GM19035 (cell line): Measurements from ENCODE around the gene CIPC.

Experiments
- ATAC-seq: cut with Tn5 transposase; IDR thresholded peaks from one replicate; pipeline ENCODE4 v1.9.1; 2021; ENCODE audit not compliant: unreplicated experiment

The CIPC gene

DNA sequence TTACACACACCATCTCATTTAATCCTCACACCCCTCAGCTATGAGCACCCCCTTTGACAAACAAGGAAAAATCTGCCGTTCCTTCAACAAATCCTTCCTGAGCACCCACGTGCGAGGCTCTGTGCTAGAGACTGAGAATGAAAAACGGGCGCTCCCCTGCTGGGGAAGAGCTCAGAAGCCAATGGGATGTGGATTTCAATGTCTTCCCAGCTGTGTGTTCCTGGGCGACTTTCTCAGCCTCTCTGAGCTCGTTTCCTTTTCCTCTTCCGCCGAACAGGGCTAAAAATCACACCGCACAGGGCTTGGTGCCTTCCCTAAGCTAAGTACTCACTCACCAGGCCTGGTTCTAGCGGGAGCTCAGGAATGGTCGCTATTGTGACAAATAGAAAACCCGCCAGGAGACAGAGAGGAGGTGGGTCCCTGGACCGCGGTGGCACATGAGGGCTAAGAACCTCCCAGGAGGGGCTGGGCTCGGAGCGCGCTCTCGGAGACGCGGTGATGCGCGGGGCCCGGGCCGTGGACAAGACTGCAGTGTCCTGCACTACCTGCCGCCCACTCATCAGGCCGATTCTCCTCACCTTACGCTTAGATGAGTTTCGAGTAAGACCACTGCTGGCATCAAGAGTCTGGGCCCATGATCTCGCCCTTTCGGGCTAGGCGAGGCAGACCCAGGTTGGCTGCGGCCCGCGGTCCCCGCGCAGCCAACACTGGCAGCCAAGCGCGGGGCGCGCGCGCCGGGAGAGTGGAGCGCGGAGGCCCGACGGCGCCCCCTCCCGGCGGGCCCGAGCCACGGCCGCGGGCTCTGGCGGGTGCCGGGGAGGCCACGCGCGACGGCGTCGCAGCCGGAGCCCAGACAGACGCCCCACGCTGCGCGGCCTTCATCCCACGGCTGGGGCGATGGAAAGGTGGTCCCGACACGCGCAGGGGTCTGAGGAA lies 26.6 kb downstream of the CIPC start:
- no peak for ATAC-seq

DNA sequence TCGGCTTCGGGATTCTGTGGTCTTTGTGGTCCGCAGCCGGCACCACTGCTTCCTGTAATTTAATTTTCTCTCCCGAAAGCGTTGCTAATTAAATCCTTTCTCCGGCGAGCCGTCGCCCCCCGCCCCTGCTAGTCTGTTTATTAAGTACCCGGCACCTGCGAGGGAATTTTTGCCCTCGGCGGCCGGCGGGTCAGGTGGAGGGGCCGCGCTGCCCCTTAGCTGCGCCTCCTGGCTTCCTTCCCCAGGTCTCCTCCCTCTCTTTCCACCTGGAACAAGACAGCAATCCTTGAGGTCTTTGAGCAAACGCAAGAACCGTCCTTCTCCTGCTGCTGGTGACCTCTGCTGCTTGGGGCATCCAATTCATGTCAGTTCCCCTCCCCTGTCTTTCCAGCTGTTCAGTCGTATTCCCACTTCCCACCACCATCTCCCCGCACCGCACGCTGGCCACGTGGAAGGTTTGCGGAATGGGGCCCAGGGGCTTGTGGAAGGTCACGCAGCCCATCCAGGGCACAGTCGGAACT lies 27.3 kb downstream of the CIPC start:
- no peak for ATAC-seq

DNA sequence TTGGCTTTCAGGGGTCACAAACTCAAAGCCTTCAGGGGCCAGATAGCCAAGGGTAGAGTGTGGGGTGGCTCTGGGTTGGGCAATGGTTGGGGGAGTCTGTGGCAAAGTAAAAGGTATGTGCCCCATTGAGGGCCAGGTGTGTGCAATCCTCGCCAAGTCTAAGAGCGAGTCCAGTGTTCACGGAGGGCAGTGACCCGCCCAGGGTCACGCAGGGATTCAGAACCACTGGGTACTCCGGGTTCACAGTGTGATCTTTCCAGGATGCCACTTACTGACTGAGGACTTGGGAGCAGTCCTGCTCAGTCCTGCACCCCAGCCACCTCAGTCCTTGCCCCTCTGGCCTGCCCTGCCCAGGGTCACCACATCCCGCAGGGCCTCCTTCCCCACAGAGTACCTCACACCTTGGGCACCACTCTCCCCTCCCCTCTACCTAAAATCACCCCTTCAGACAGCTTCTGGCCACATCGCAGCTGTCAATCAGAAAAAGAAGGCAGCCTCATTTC lies 27.8 kb downstream of the CIPC start:
- ATAC-seq = no peak

DNA sequence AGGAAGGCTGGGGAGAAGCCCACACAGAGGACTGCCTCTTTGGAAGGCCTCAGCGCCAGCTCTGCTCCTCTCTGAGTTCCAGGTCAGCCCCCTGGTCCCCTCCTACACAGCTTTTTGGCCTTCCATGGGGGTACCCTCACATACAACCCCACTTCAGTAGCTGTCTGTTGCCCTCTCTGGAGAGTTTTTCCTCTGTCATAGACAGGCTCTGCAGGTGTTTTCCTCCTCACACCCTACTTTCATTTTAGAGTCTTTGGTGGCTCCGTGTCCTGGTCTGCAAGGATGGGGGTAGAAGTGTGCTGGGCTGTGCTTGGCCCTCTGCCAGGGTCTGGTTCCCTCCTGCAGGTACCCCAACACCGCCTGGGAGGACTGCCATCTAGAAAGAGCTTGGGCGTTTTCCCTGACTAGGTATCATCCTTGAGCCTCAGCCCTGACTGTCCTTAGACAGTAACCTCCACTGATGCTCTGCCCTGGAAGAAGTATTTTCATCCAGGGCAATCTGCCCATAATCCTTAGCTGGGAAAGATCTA lies 28.5 kb downstream of the CIPC start:
- no peak for ATAC-seq

DNA sequence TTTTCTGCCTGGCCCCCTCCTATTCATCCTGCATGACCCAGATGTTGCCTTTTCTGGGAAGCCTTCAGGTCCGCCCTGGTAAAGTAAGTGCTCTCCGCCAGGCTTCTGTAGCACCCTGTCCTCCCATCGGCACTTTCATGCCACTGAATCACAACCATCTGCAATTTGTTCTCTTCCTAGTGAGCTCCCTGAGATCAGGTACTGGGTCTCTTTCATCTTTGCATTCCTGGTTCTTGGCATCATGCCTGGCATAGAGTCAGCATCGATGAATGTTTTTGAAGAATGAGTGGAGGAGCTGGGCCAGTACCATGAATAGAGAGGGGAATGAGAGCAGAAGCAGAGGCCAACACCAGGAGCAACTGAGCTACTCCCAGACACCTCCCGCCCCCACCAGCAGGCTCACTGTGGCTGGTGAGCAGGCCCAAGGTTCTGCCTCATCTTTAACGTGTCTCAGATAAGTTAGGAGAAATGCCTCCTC lies 30.4 kb downstream of the CIPC start:
- no peak for ATAC-seq

GRCh38 chr14:77130386-77130785 lies 32.3 kb downstream of the CIPC start:
- no peak for ATAC-seq

DNA sequence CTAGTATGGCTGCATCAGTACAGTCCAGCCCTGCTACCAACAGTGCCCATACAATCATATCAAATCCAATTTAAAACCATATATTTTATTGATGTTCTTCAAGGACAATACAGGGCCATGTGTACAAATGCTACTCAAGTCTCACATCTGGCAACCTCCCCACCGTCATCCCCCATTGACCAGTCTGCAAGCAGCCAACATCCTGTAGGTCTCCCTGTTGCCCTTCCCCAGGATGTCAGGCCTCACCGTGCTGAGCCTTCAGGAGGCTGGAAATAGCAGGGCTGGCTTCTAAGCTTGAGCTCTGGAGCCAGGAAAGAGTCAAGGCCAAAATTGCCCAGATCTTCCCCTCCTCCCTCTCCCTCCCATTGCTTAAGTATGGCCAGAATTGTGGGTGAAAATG lies 33.1 kb downstream of the CIPC start:
- ATAC-seq = no peak

- no peak for ATAC-seq
These were observed 33.9 kb downstream of the CIPC start for GRCh38 chr14:77131871-77132486.

DNA sequence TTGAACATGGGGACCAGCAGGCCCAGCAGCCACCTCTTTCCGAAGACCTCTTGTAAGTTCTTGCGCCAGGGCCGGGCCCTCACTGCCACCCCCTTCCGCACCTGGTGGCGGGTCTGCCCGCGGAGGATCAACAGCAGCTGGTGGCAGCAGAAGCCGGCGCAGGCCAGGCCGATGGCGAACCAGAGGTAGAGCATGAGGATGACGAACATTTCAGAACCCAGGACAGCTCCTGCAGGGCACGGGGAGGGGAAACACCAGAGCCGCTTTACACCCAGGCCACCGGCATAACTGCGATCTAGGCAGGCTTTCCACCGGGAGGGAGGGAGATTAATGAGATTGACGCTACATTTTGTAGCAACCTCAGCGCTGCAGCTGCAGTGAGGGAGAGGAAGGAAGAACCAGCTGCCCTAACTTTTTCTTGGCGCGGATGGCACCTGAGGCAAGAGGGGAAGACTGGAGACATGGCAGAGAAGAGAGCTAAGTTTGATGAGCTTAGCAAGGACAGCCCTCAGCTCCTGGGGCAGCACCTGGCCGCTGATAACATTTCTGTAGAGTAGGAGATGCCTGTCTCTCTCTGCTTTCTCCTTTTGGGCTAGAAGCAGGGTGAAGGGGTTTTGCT lies 35.8 kb downstream of the CIPC start:
- no peak for ATAC-seq

GRCh38 chr14:77139022-77139421 lies 41.0 kb downstream of the CIPC start:
- no peak for ATAC-seq

DNA sequence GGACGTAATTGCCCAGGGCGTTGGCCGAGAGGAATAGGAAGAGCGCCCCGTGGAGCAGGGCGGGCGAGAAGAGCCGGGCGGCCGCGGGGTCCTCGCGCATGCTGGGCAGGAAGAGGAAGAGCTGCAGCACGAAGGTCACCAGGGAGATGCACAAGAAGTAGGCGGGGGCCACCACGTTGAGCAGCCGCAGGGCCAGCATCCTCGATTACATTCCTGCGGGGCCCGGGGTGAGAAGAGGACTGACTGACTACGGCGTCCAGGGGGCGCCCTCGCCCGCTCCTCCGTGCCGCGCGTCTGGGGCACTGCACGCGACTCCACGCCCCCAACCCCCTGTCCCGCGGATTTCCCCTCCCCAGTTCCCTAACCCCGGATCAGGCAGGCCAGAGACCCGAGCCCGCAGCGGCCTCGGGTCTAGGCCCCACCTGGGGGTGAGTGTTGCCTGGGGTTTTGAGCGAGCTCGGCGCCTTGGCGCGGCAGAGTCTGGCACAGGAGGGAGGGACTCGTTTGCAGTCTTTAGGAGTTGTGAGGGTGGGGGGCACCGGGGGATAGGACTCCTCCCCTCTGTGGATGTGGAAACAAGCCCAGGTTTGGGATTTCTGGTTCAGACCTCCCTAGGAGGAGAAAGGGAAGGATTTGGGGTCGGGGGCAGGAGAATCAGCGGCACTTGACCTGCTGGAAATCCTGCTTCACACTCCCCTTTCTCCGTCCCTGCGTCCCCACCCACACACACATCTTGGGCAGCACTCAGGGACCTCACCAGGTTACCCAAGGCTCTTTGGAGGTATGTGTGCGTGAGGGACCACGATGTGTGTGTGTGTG lies 41.7 kb downstream of the CIPC start:
- no peak for ATAC-seq

GRCh38 chr14:77140359-77141213 lies 42.5 kb downstream of the CIPC start:
- no peak for ATAC-seq

GRCh38 chr14:77141214-77142004 lies 43.4 kb downstream of the CIPC start, which contains the start of gene ZDHHC22:
ZDHHC22 (minus strand) TSS chr14:77141791; CDS start chr14:77139738, 2,053 bp downstream.
- ATAC-seq = no peak

- ATAC-seq = no peak
These were observed 44.1 kb downstream of the CIPC start for GRCh38 chr14:77142005-77142800.

DNA sequence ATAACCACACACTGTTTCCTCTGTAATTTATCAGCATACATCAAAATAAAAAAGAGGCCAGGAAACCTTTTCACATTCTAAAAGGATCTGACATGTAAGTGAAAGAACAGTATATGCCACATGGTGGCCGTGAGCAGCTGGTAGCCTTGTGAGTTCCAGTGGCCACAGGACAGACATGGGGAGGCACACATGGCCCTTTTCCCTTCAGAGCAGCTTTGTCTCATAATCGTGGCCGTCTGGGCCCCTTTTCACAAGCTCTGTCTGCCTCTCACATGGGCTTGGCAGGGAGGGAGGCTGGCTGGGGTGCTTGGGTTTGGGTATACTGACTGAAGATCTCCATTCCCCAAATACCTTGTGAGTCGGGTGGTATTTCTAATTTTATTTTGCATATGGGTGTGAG lies 45.0 kb downstream of the CIPC start:
- ATAC-seq = no peak

- ATAC-seq = no peak
These were observed 46.5 kb downstream of the CIPC start for GRCh38 chr14:77144412-77145115.
